ENCODE data around the gene HNRNPUL2.
"Not testable (repeated sequence)": the region's sequence is repeated elsewhere in the genome, so short reads cannot be mapped to it uniquely, and the experiment has no call there.

The HNRNPUL2 gene

DNA sequence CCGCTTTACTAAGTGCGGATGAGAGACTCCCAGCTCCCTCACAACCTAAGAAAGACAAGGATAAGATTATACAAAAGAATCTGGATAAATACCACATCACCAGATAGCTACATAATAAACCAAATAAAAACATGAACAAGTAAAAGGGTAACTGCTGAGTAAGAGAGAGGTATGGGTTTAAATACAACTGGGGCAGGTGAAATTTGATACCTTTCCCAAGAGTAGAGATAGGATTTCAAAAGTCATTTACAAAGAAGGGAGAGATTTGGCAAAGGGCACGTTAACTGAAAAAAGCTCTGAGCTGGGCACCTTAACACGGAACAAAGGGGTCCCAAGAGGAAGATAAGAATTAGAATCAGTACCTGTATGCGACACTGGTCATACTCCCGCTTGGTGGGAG, 50.1 kb downstream of the HNRNPUL2 start:
- no peak for TF ChIP-seq CTCF (IDR thresholded peaks at IDR 0.05; ENCODE audit: insufficient read depth, low read depth, low read length, missing control alignments)
- H3K4me3 ChIP-seq (ENCODE audit: low read depth, low read length) = no peak overlapping the region
- DNase-seq (ENCODE audit: low read depth) = no peak

- H3K4me3 ChIP-seq (ENCODE audit: low read depth, low read length) = no peak overlapping the region
- no peak for TF ChIP-seq CTCF (IDR thresholded peaks at IDR 0.05; ENCODE audit: insufficient read depth, low read depth, low read length, missing control alignments)
- no peak for DNase-seq (ENCODE audit: low read depth)
These were observed 50.6 kb downstream of the HNRNPUL2 start for GRCh38 chr11:62676698-62677097.

DNA sequence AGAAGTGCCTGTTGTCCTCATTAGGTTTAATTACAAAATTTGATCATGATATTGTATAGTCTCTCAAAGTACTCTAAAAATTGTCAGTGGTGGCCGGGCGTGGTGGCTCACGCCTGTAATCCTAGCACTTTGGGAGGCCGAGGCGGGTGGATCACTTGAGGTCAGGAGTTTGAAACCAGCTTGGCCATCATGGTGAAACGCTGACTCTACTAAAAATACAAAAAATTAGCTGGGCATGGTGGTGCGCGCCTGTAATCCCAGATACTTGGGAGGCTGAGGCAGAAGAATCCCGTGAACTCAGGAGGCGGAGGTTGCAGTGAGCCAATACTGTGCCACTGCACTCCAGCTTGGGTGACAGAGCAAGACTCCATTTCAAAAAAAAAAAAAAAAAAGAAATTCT, 51.8 kb downstream of the HNRNPUL2 start:
- not testable (repeated sequence) for DNase-seq (ENCODE audit: low read depth); H3K4me3 ChIP-seq (ENCODE audit: low read depth, low read length)

- DNase-seq (ENCODE audit: low read depth) = no peak
- TF ChIP-seq CTCF (IDR thresholded peaks at IDR 0.05; ENCODE audit: insufficient read depth, low read depth, low read length, missing control alignments) = no peak
- H3K4me3 ChIP-seq (ENCODE audit: low read depth, low read length) = no peak overlapping the region
These were observed 54.1 kb downstream of the HNRNPUL2 start for GRCh38 chr11:62673196-62673525.

DNA sequence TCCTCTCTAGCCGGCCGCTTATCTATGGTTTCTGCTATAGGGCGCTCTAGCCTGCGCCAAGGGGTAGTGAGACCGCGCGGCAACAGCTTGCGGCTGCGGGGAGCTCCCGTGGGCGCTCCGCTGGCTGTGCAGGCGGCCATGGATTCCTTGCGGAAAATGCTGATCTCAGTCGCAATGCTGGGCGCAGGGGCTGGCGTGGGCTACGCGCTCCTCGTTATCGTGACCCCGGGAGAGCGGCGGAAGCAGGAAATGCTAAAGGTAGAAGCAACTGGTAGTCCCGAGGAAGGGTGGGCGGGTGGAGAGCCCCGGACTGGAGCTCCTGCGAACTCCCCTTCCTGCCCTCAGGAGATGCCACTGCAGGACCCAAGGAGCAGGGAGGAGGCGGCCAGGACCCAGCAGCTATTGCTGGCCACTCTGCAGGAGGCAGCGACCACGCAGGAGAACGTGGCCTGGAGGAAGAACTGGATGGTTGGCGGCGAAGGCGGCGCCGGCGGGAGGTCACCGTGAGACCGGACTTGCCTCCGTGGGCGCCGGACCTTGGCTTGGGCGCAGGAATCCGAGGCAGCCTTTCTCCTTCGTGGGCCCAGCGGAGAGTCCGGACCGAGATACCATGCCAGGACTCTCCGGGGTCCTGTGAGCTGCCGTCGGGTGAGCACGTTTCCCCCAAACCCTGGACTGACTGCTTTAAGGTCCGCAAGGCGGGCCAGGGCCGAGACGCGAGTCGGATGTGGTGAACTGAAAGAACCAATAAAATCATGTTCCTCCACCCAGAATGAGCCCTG, 55.5 kb downstream of the HNRNPUL2 start, which contains the start of the genes LBHD1 and UQCC3:
LBHD1 (minus strand) TSS at position 660 of the 782 bp plus-strand sequence. CDS start 2,236 bp downstream, outside the sequence.
UQCC3 (plus strand) TSS at position 66 of the 782 bp plus-strand sequence; CDS start at position 139, 73 bp downstream.
- TF ChIP-seq CTCF (IDR thresholded peaks at IDR 0.05; ENCODE audit: insufficient read depth, low read depth, low read length, missing control alignments) = no peak
- DNase-seq (ENCODE audit: low read depth) = peak; percentile 95
- H3K4me3 ChIP-seq (ENCODE audit: low read depth, low read length) = peak within 1 kb of the TSS; percentile 64

GRCh38 chr11:62671236-62671607, 56.0 kb downstream of the HNRNPUL2 start:
- TF ChIP-seq CTCF (IDR thresholded peaks at IDR 0.05; ENCODE audit: insufficient read depth, low read depth, low read length, missing control alignments) = no peak
- peak; percentile 63 for DNase-seq (ENCODE audit: low read depth)
- H3K4me3 ChIP-seq (ENCODE audit: low read depth, low read length) = peak overlapping the region; percentile 64

- no peak for DNase-seq (ENCODE audit: low read depth)
- TF ChIP-seq CTCF (IDR thresholded peaks at IDR 0.05; ENCODE audit: insufficient read depth, low read depth, low read length, missing control alignments) = no peak
- H3K4me3 ChIP-seq (ENCODE audit: low read depth, low read length) = no peak overlapping the region
These were observed 57.7 kb downstream of the HNRNPUL2 start for GRCh38 chr11:62669420-62670161.

Data from GM12865 (cell line).